ENCODE results near the gene CD200.

CD200 gene

GRCh38 chr3:112388972-112389371 lies 56.0 kb downstream of the CD200 start:
- Histone ChIP-seq H3K9me3 (replicated peaks; ENCODE audit: insufficient read depth, low read length) (no peaks in the 10 kb centered on the region), H3K4me1 (ENCODE audit: low read length) (peaks cover 15% of the 10 kb centered on the region)

GRCh38 chr3:112389961-112390360 lies 57.0 kb downstream of the CD200 start:
- H3K9me2 ChIP-seq (replicated peaks; ENCODE audit: insufficient read depth, low read length): no peaks in the 10 kb centered on the region
- no peak overlapping the region for H3K4me3 ChIP-seq (ENCODE audit: low read length)
- no peaks in the 10 kb centered on the region for H4K20me1 ChIP-seq (ENCODE audit: insufficient read depth, low read length)
- no peaks in the 10 kb centered on the region for H3K27me3 ChIP-seq (replicated peaks; ENCODE audit: insufficient read depth, low read length)
- peaks cover 15% of the 10 kb centered on the region for H3K4me1 ChIP-seq (ENCODE audit: low read length)
- H3F3A ChIP-seq (ENCODE audit: insufficient read depth, low read length): peaks cover 13% of the 10 kb centered on the region; the same call in 1 of the 2 replicates
- H3K79me2 ChIP-seq (ENCODE audit: low read length): no peaks in the 10 kb centered on the region
- H3K27ac ChIP-seq (ENCODE audit: low read length): no peak overlapping the region
- no peak overlapping the region for H3K9ac ChIP-seq (ENCODE audit: low read length)
- no peak overlapping the region for H3K4me2 ChIP-seq (ENCODE audit: low read depth, low read length)
- TF ChIP-seq EZH2phosphoT487 (IDR thresholded peaks at IDR 0.05; ENCODE audit: low read length) (no peak), CTCF (IDR thresholded peaks at IDR 0.05; ENCODE audit: low read length) (no peak), EZH2 (optimal IDR thresholded peaks at IDR 0.05; ENCODE audit: low read depth, low read length) (no peak)
- H2AFZ ChIP-seq (ENCODE audit: low read length): no peak overlapping the region
- no peaks in the 10 kb centered on the region for H3K9me3 ChIP-seq (replicated peaks; ENCODE audit: insufficient read depth, low read length)
- no peaks in the 10 kb centered on the region for H3K36me3 ChIP-seq (replicated peaks; ENCODE audit: insufficient read depth, low read length)
- DNase-seq: no peak

More at GRCh38 chr3:112388972-112389371, 56.0 kb downstream of the CD200 start:
- no peak for DNase-seq
- Histone ChIP-seq H3K27me3 (replicated peaks; ENCODE audit: insufficient read depth, low read length) (no peaks in the 10 kb centered on the region), H4K20me1 (ENCODE audit: insufficient read depth, low read length) (no peaks in the 10 kb centered on the region), H3K36me3 (replicated peaks; ENCODE audit: insufficient read depth, low read length) (no peaks in the 10 kb centered on the region), H2AFZ (ENCODE audit: low read length) (no peak overlapping the region), H3K4me2 (ENCODE audit: low read depth, low read length) (no peak overlapping the region), H3K79me2 (ENCODE audit: low read length) (no peaks in the 10 kb centered on the region), H3F3A (ENCODE audit: insufficient read depth, low read length) (peaks cover 13% of the 10 kb centered on the region; the same call in 1 of the 2 replicates), H3K9ac (ENCODE audit: low read length) (no peak overlapping the region), H3K27ac (ENCODE audit: low read length) (no peak overlapping the region), H3K4me3 (ENCODE audit: low read length) (no peak overlapping the region), H3K9me2 (replicated peaks; ENCODE audit: insufficient read depth, low read length) (no peaks in the 10 kb centered on the region)
- no peak for TF ChIP-seq EZH2phosphoT487 (IDR thresholded peaks at IDR 0.05; ENCODE audit: low read length)
- TF ChIP-seq EZH2 (optimal IDR thresholded peaks at IDR 0.05; ENCODE audit: low read depth, low read length): no peak
- no peak for TF ChIP-seq CTCF (IDR thresholded peaks at IDR 0.05; ENCODE audit: low read length)

GRCh38 chr3:112390783-112391641 lies 58.1 kb downstream of the CD200 start:
- TF ChIP-seq EZH2 (optimal IDR thresholded peaks at IDR 0.05; ENCODE audit: low read depth, low read length) (no peak), EZH2phosphoT487 (IDR thresholded peaks at IDR 0.05; ENCODE audit: low read length) (no peak), CTCF (IDR thresholded peaks at IDR 0.05; ENCODE audit: low read length) (no peak)
- Histone ChIP-seq H3K36me3 (replicated peaks; ENCODE audit: insufficient read depth, low read length) (no peaks in the 10 kb centered on the region), H3K79me2 (ENCODE audit: low read length) (no peaks in the 10 kb centered on the region), H2AFZ (ENCODE audit: low read length) (peak overlapping the region; percentile 73), H3K4me3 (ENCODE audit: low read length) (no peak overlapping the region), H4K20me1 (ENCODE audit: insufficient read depth, low read length) (no peaks in the 10 kb centered on the region), H3K27me3 (replicated peaks; ENCODE audit: insufficient read depth, low read length) (no peaks in the 10 kb centered on the region), H3K27ac (ENCODE audit: low read length) (peak overlapping the region; percentile 29; the same call in 1 of the 2 replicates), H3K4me1 (ENCODE audit: low read length) (peaks cover 15% of the 10 kb centered on the region), H3K9me3 (replicated peaks; ENCODE audit: insufficient read depth, low read length) (no peaks in the 10 kb centered on the region), H3F3A (ENCODE audit: insufficient read depth, low read length) (peaks cover 13% of the 10 kb centered on the region; the same call in 1 of the 2 replicates), H3K9me2 (replicated peaks; ENCODE audit: insufficient read depth, low read length) (no peaks in the 10 kb centered on the region), H3K4me2 (ENCODE audit: low read depth, low read length) (peak overlapping the region; percentile 39), H3K9ac (ENCODE audit: low read length) (no peak overlapping the region)
- no peak for DNase-seq
